Endothelial cell of umbilical vein (primary cell): ENCODE data around the gene PPP1R12C. TPM values are rescaled to one million over a fixed set of nuclear protein-coding genes. Genes with fewer than 3 reads are reported as not detected.

Experiments used
- BruUV-seq: library from RNA; stranded (reverse); fragments of 400-500 nt; replicated peaks from 2 replicates; lab custom pipeline; 2021; lab: Mats Ljungman, UMichigan
- CTCF ChIA-PET: fragments of 300-600, 350-600 bp; sonication (Branson Sonifier 250); formaldehyde crosslinking; loops from one replicate; lab custom pipeline; 2021; ENCODE audit warnings: antibody characterized with exemption, inconsistent platforms; lab: Charles Lee
- POLR2A ChIA-PET: fragments of 300-600, 350-600 bp; sonication (Branson Sonifier 250); formaldehyde crosslinking; loops from one replicate; lab custom pipeline; 2021; ENCODE audit warnings: antibody characterized with exemption, inconsistent platforms; lab: Charles Lee
- DNase-seq: peaks from one replicate; pipeline ENCODE4 v3.0.0-alpha.2; 2011; ENCODE audit warnings: low read depth, low spot score
- FAIRE-seq: peaks from 2 replicates; lab custom pipeline; 2011; peaks lifted over from hg19 to GRCh38; lab: Jason Lieb, UNC
- H2AFZ ChIP-seq: 2 replicates; pipeline ENCODE4 v1.6.0; 2012; ENCODE audit warnings: low read depth, low read length, control low read depth, inconsistent platforms
- H3K27ac ChIP-seq: 2 replicates; pipeline ENCODE4 v1.5.1; 2011; ENCODE audit warnings: low read depth, mild to moderate bottlenecking, control low read depth, low read length, moderate library complexity; ENCODE audit not compliant: insufficient read depth
- H3K27me3 ChIP-seq, 2 experiments: 2 replicates each; pipeline versions ENCODE4 v1.6.0 to v1.6.1; 2011; ENCODE audit warnings: low read length in 2 of 2, mixed read lengths in 1 of 2; ENCODE audit not compliant: control insufficient read depth in 2 of 2, insufficient read depth in 2 of 2
- H3K36me3 ChIP-seq, 2 experiments: 2 replicates in 1 of 2; 3 replicates in 1 of 2; pipeline ENCODE4 v1.5.1; 2011; ENCODE audit warnings: low read length in 2 of 2, mild to moderate bottlenecking in 1 of 2, moderate library complexity in 1 of 2; ENCODE audit not compliant: control insufficient read depth in 2 of 2, insufficient read depth in 2 of 2; ENCODE audit errors: extremely low read depth in 1 of 2
- H3K4me1 ChIP-seq: 3 replicates; pipeline ENCODE4 v1.5.1; 2011; ENCODE audit warnings: mild to moderate bottlenecking, low read length; ENCODE audit not compliant: control insufficient read depth, insufficient read depth; ENCODE audit errors: extremely low read depth
- H3K4me2 ChIP-seq: 2 replicates; pipeline ENCODE4 v1.6.1; 2011; ENCODE audit warnings: low read length, control low read depth, mixed read lengths; ENCODE audit not compliant: insufficient read depth
- H3K4me3 ChIP-seq, 3 experiments: fragments of 200-600 bp in 1 of 3; sonication (generic), shearing (Covaris generic) in 1 of 3; replicated peaks in 1 of 3; 2 replicates each; pipeline ENCODE4 v1.5.1; 2011 to 2016; ENCODE audit warnings: control low read depth in 3 of 3, low read length in 3 of 3, mild to moderate bottlenecking in 2 of 3, inconsistent platforms in 1 of 3, low read depth in 1 of 3, moderate library complexity in 1 of 3; ENCODE audit not compliant: insufficient read depth in 1 of 3
- H3K79me2 ChIP-seq: 2 replicates; pipeline ENCODE4 v1.6.0; 2012; ENCODE audit warnings: low read length, inconsistent platforms; ENCODE audit not compliant: control insufficient read depth, insufficient read depth
- H3K9ac ChIP-seq: replicated peaks from 2 replicates; pipeline ENCODE3; 2011; ENCODE audit warnings: low read length, control low read depth; ENCODE audit not compliant: insufficient read depth; ENCODE audit errors: extremely low read depth
- H3K9me1 ChIP-seq: replicated peaks from 3 replicates; pipeline ENCODE4 v1.6.0; 2011; ENCODE audit warnings: mild to moderate bottlenecking, low read length; ENCODE audit not compliant: control insufficient read depth, insufficient read depth; ENCODE audit errors: extremely low read depth
- H3K9me3 ChIP-seq: replicated peaks from 2 replicates; pipeline ENCODE4 v1.5.1; 2012; ENCODE audit warnings: low read length, inconsistent platforms; ENCODE audit not compliant: control insufficient read depth, insufficient read depth
- H4K20me1 ChIP-seq: replicated peaks from 2 replicates; pipeline ENCODE3; 2011; ENCODE audit warnings: mild to moderate bottlenecking, low read length; ENCODE audit not compliant: control insufficient read depth, insufficient read depth; ENCODE audit errors: extremely low read depth
- EZH2 ChIP-seq: IDR thresholded peaks from 2 replicates; pipeline ENCODE4 v1.6.1; 2012; ENCODE audit warnings: borderline replicate concordance, low read depth, mild to moderate bottlenecking, moderate library complexity, low read length, inconsistent platforms; ENCODE audit not compliant: severe bottlenecking
- FOS ChIP-seq: IDR thresholded peaks from 2 replicates; pipeline ENCODE4 v1.6.1; 2011; ENCODE audit warnings: mild to moderate bottlenecking, low read length, moderate library complexity, borderline replicate concordance; ENCODE audit not compliant: insufficient read depth
- GATA2 ChIP-seq: IDR thresholded peaks from 2 replicates; pipeline ENCODE4 v1.7.0; 2011; ENCODE audit warnings: low read depth, mild to moderate bottlenecking, moderate library complexity, mixed read lengths, low read length; ENCODE audit not compliant: insufficient read length, insufficient read depth
- JUN ChIP-seq: IDR thresholded peaks from 2 replicates; pipeline ENCODE4 v1.6.1; 2011; ENCODE audit warnings: borderline replicate concordance, low read depth; ENCODE audit not compliant: insufficient read length, insufficient read depth
- MYC ChIP-seq: IDR thresholded peaks from one replicate; pipeline ENCODE4 v1.6.1; 2011; ENCODE audit warnings: mild to moderate bottlenecking, low read depth, low read length
- POLR2A ChIP-seq: IDR thresholded peaks from 2 replicates; pipeline ENCODE4 v1.6.1; 2012; ENCODE audit warnings: low read depth, mild to moderate bottlenecking, control low read depth, low read length
- POLR2AphosphoS5 ChIP-seq: IDR thresholded peaks from 2 replicates; pipeline ENCODE4 v1.6.1; 2012; ENCODE audit warnings: low read depth, mild to moderate bottlenecking, control low read depth, low read length, moderate library complexity; ENCODE audit not compliant: insufficient read depth
- dilution Hi-C: fragments of 300-500 bp; cut with MboI; formaldehyde crosslinking; loops from one replicate; pipeline ENCODE4 v1.15.0; 2019; ENCODE audit warnings: low sequenced_read_pairs; ENCODE audit not compliant: extremely low pct_ligation_motif_present
- intact Hi-C: fragments of 100-400 bp; cut with micrococcal nuclease; formaldehyde crosslinking; loops from one replicate; pipeline ENCODE4 v1.10.0; 2022
- polyA plus RNA-seq, 4 experiments: library from polyadenylated mRNA; depleted of rRNA in 3 of 4; stranded (reverse) in 3 of 4; unstranded in 1 of 4; fragments of >200 nt; gene quantifications; 2 replicates each; pipeline versions ENCODE4 v1.2.1 to v1.2.3, GENCODE V29; 2011 to 2012; ENCODE audit warnings: missing spikeins in 1 of 4
- total RNA-seq: library from RNA; stranded (reverse); gene quantifications from 2 replicates; pipeline ENCODE4 v1.2.3, GENCODE V29; 2021
- TF ChIP-seq, protein P1 (sequence below), 2 donors: IDR thresholded peaks; 1 replicate in 1 of 2; 2 replicates in 1 of 2; pipeline ENCODE4 v1.5.1; 2011; ENCODE audit warnings: low read length in 2 of 2, mild to moderate bottlenecking in 2 of 2, moderate library complexity in 2 of 2, control low read depth in 1 of 2, inconsistent platforms in 1 of 2, low read depth in 1 of 2; ENCODE audit not compliant: insufficient read depth in 1 of 2; ENCODE audit errors: extremely low read depth in 1 of 2
- TF ChIP-seq, protein P2 (sequence below): IDR thresholded peaks from 2 replicates; pipeline ENCODE4 v1.6.1; 2011; ENCODE audit not compliant: insufficient read depth, insufficient read length

PPP1R12C gene
- total and polyA plus RNA-seq, 2 donors (not counting 3 experiments of a cell fraction or from before 2014, with no cell fraction given), result 69.5 to 149 TPM

DNA sequence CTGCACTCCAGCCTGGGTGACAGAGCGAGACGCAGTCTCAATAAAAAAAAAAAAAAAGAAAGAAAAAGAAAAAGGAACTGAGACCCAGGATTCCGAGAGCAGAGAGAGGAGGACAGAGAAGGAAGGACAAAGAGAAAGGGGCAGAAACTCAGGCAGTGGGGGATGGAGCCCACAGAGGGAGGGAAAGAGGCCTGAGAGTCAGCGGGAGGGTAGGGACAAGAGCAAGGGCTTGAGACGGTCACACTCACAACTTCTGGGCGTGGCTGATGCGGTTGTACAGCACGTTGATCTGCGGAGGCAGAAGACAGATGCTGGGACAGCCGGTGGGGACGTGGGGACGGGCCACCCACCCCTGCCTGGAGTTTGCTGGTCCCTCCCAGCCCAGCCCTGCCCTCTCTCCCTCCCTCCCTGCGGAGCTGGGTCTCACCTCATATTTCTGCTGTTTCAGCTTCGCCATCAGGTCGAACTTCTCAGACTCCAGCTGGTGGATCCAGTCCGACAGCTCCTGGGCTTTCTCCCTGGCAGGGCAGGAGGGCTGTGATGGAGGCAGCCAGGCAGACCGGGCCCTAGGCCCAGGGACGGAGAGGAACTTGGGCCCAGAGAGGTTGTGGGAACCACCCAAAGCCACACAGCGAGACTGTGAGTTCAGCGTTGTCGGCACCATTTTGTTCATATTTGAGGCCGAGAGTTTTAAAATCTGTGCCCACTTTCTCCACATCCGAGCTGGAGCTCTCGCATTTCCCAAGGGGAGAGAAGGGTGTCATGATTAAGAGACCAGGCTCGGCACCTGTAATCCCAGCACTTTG is 16.4 kb upstream of the PPP1R12C start:
- no peaks in the 10 kb centered on the region for H3K9me1 ChIP-seq
- H3K79me2 ChIP-seq, result no peaks in the 10 kb centered on the region
- no peak overlapping the region for H3K4me3 ChIP-seq
- no peak overlapping the region for H3K4me2 ChIP-seq
- ChIA-PET POLR2A (no interaction called here), CTCF (interaction anchor here (0.6 to 2.9 kb wide), 12 partner anchors 7 to 652 kb away, joined by 3 to 51 read pairs (median 5); partner anchors contain the start of genes PPP1R12C and RDH13)
- H3K9me3 ChIP-seq, result no peaks in the 10 kb centered on the region
- H4K20me1 ChIP-seq, result no peaks in the 10 kb centered on the region
- no TSS peak for BruUV-seq
- no peak for FAIRE-seq
- intact Hi-C loops, result loop anchor here (10.0 kb wide), 1 partner anchor 459 kb away; no protein-coding TSS in a partner anchor
- no peak for TF ChIP-seq GATA2
- TF ChIP-seq, protein P1, sequence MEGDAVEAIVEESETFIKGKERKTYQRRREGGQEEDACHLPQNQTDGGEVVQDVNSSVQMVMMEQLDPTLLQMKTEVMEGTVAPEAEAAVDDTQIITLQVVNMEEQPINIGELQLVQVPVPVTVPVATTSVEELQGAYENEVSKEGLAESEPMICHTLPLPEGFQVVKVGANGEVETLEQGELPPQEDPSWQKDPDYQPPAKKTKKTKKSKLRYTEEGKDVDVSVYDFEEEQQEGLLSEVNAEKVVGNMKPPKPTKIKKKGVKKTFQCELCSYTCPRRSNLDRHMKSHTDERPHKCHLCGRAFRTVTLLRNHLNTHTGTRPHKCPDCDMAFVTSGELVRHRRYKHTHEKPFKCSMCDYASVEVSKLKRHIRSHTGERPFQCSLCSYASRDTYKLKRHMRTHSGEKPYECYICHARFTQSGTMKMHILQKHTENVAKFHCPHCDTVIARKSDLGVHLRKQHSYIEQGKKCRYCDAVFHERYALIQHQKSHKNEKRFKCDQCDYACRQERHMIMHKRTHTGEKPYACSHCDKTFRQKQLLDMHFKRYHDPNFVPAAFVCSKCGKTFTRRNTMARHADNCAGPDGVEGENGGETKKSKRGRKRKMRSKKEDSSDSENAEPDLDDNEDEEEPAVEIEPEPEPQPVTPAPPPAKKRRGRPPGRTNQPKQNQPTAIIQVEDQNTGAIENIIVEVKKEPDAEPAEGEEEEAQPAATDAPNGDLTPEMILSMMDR (IDR thresholded peaks at IDR 0.05; ENCODE audit: extremely low read depth in 1 of 2, insufficient read depth in 1 of 2, low read depth in 1 of 2, low read length in 2 of 2), result no peak
- no peak for TF ChIP-seq FOS
- no peak for TF ChIP-seq EZH2
- no peak for TF ChIP-seq JUN
- no peak for TF ChIP-seq POLR2AphosphoS5
- TF ChIP-seq MYC, result no peak
- TF ChIP-seq POLR2A, result no peak
- TF ChIP-seq, protein P2, sequence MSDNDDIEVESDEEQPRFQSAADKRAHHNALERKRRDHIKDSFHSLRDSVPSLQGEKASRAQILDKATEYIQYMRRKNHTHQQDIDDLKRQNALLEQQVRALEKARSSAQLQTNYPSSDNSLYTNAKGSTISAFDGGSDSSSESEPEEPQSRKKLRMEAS, result no peak
- H3K9ac ChIP-seq, result no peak overlapping the region
- no peaks in the 10 kb centered on the region for H3K4me1 ChIP-seq
- no peak overlapping the region for H2AFZ ChIP-seq
- DNase-seq, result no peak
- no peak overlapping the region for H3K27ac ChIP-seq
- dilution Hi-C loops, result no loop called here
- H3K36me3 ChIP-seq, result no peaks in the 10 kb centered on the region
- H3K27me3 ChIP-seq, result peaks cover 0 to 4% of the 10 kb centered on the region in 2 experiments
